IMR-90 (cell line): ENCODE results near the gene TGFBR2. TPM values are rescaled to one million over a fixed set of nuclear protein-coding genes. Genes with fewer than 3 reads are reported as not detected.
A peak's percentile ranks its signal among the peaks of the same experiment; 100 is the strongest.

Source experiments
- ATAC-seq: fragments of 200-7000 bp; cut with Tn5 transposase; 2 replicates; pipeline ENCODE4 v1.9.1; 2020; ENCODE audit warnings: low read depth, mild to moderate bottlenecking, moderate library complexity
- BruUV-seq: library from RNA; stranded (reverse); fragments of 400-500 nt; replicated peaks from 2 replicates; lab custom pipeline; 2021; lab: Mats Ljungman, UMichigan
- CTCF ChIA-PET: fragments of 300-600 bp; formaldehyde crosslinking; extraction: SDS; loops from one replicate; lab custom pipeline; 2021; ENCODE audit warnings: antibody characterized with exemption; lab: Yijun Ruan, JAX
- POLR2A ChIA-PET: fragments of 300-600 bp; sonication (Branson Sonifier 250); formaldehyde crosslinking; loops from one replicate; lab custom pipeline; 2022; ENCODE audit warnings: antibody characterized with exemption; ENCODE audit not compliant: unreplicated experiment; lab: Charles Lee
- DNase-seq: peaks from one replicate; pipeline ENCODE4 v3.0.0; 2013
- H2AFZ ChIP-seq: replicated peaks from 2 replicates; pipeline ENCODE3; 2013; ENCODE audit warnings: low read length, mild to moderate bottlenecking; ENCODE audit not compliant: poor library complexity
- H2AK5ac ChIP-seq: 2 replicates; pipeline ENCODE4 v1.6.1; 2013; ENCODE audit warnings: low read depth, low read length, inconsistent platforms
- H2AK9ac ChIP-seq: replicated peaks from 2 replicates; pipeline ENCODE3; 2013; ENCODE audit warnings: mild to moderate bottlenecking, low read depth, low read length, moderate library complexity; ENCODE audit not compliant: poor library complexity
- H2BK120ac ChIP-seq: 2 replicates; pipeline ENCODE4 v1.6.1; 2013; ENCODE audit warnings: low read depth, low read length, inconsistent platforms
- H2BK15ac ChIP-seq: 3 replicates; pipeline ENCODE4 v1.6.1; 2013; ENCODE audit warnings: low read depth, low read length, inconsistent platforms
- H2BK20ac ChIP-seq: 2 replicates; pipeline ENCODE4 v1.6.1; 2013; ENCODE audit warnings: low read depth, mild to moderate bottlenecking, inconsistent platforms, low read length, moderate library complexity
- H2BK5ac ChIP-seq: 2 replicates; pipeline ENCODE4 v1.6.1; 2013; ENCODE audit warnings: mild to moderate bottlenecking, low read depth, low read length, inconsistent platforms; ENCODE audit not compliant: poor library complexity, severe bottlenecking
- H3K14ac ChIP-seq: replicated peaks from 2 replicates; pipeline ENCODE4 v1.6.1; 2013; ENCODE audit warnings: low read depth, low read length, inconsistent platforms
- H3K18ac ChIP-seq: 2 replicates; pipeline ENCODE4 v1.6.1; 2013; ENCODE audit warnings: low read depth, low read length, control low read depth
- H3K23ac ChIP-seq: 2 replicates; pipeline ENCODE4 v1.6.1; 2013; ENCODE audit warnings: low read depth, low read length, inconsistent platforms
- H3K27ac ChIP-seq: 2 replicates; pipeline ENCODE4 v1.5.1; 2013; ENCODE audit warnings: mild to moderate bottlenecking, control low read depth, low read length; ENCODE audit not compliant: insufficient read depth
- H3K27me3 ChIP-seq: 2 replicates; pipeline ENCODE4 v1.6.1; 2013; ENCODE audit warnings: low read length; ENCODE audit not compliant: control insufficient read depth, insufficient read depth
- H3K36me3 ChIP-seq: 2 replicates; pipeline ENCODE4 v1.6.1; 2013; ENCODE audit warnings: low read length, mixed read lengths; ENCODE audit not compliant: control insufficient read depth, insufficient read depth
- H3K4ac ChIP-seq: 2 replicates; pipeline ENCODE4 v1.6.1; 2013; ENCODE audit warnings: low read depth, low read length, inconsistent platforms
- H3K4me1 ChIP-seq: 2 replicates; pipeline ENCODE4 v1.6.1; 2013; ENCODE audit warnings: low read length, mixed read lengths; ENCODE audit not compliant: control insufficient read depth, insufficient read depth
- H3K4me2 ChIP-seq: 2 replicates; pipeline ENCODE4 v1.6.1; 2013; ENCODE audit warnings: low read depth, mild to moderate bottlenecking, control low read depth, low read length, moderate library complexity
- H3K4me3 ChIP-seq: 2 replicates; pipeline ENCODE4 v1.5.1; 2013; ENCODE audit warnings: low read depth, mild to moderate bottlenecking, control low read depth, low read length, moderate library complexity; ENCODE audit not compliant: insufficient read depth
- H3K56ac ChIP-seq: 2 replicates; pipeline ENCODE4 v1.6.1; 2013; ENCODE audit warnings: low read length, inconsistent platforms; ENCODE audit not compliant: insufficient read depth; ENCODE audit errors: extremely low read depth
- H3K79me1 ChIP-seq, 2 experiments: 2 replicates each; pipeline ENCODE4 v1.6.1; 2013; ENCODE audit warnings: low read length in 2 of 2, inconsistent platforms in 1 of 2, low read depth in 1 of 2
- H3K9ac ChIP-seq: 2 replicates; pipeline ENCODE4 v1.6.1; 2013; ENCODE audit warnings: low read depth, low read length, control low read depth
- H3K9me1 ChIP-seq: 2 replicates; pipeline ENCODE4 v1.6.1; 2013; ENCODE audit warnings: low read length, inconsistent platforms; ENCODE audit not compliant: insufficient read depth
- H3K9me3 ChIP-seq: 2 replicates; pipeline ENCODE4 v1.6.1; 2013; ENCODE audit warnings: low read length; ENCODE audit not compliant: control insufficient read depth, insufficient read depth
- H4K20me1 ChIP-seq: 2 replicates; pipeline ENCODE4 v1.6.1; 2013; ENCODE audit warnings: low read length, inconsistent platforms; ENCODE audit not compliant: insufficient read depth
- H4K5ac ChIP-seq: 2 replicates; pipeline ENCODE4 v1.6.1; 2013; ENCODE audit warnings: mild to moderate bottlenecking, low read depth, low read length, control low read depth
- H4K8ac ChIP-seq, 2 experiments: 2 replicates each; pipeline ENCODE4 v1.6.1; 2013; ENCODE audit warnings: low read depth in 2 of 2, low read length in 2 of 2, control low read depth in 1 of 2, inconsistent platforms in 1 of 2
- H4K91ac ChIP-seq: 2 replicates; pipeline ENCODE4 v1.6.1; 2013; ENCODE audit warnings: low read depth, low read length, inconsistent platforms; ENCODE audit not compliant: insufficient read depth
- MAZ ChIP-seq: IDR thresholded peaks from 2 replicates; pipeline ENCODE4 v1.6.1; 2012; ENCODE audit warnings: low read depth, mild to moderate bottlenecking, low read length, improper control_type of control experiment, moderate library complexity, borderline replicate concordance
- RAD21 ChIP-seq: IDR thresholded peaks from 2 replicates; pipeline ENCODE4 v1.6.1; 2012; ENCODE audit warnings: low read length, improper control_type of control experiment
- RFX5 ChIP-seq: IDR thresholded peaks from 2 replicates; pipeline ENCODE4 v1.8.0; 2012; ENCODE audit warnings: low read depth, mild to moderate bottlenecking, low read length, moderate library complexity
- WGBS, 2 experiments: methylation state at CpG; one replicate each; pipeline versions ENCODE4 v1.1.5 to v1.1.7; 2013; ENCODE audit warnings: missing lambda C conversion rate in 2 of 2; ENCODE audit not compliant: insufficient read length in 1 of 2; ENCODE audit errors: extremely low coverage in 2 of 2; 5-methylcytosine and 5-hydroxymethylcytosine counted together
- dilution Hi-C: fragments of 300-500 bp; cut with HindIII; formaldehyde crosslinking; loops from one replicate; pipeline ENCODE4 v1.14.3; 2018; ENCODE audit warnings: low sequenced_read_pairs; ENCODE audit not compliant: unreplicated experiment
- in situ Hi-C: fragments of 300-500 bp; cut with MboI; formaldehyde crosslinking; loops from 3 replicates; pipeline ENCODE4 v1.14.3; 2019; ENCODE audit warnings: low sequenced_read_pairs, inconsistent platforms, mixed read lengths
- intact Hi-C: fragments of 100-400 bp; cut with micrococcal nuclease; formaldehyde crosslinking; loops from 2 replicates; pipeline ENCODE4 v1.10.0; 2022
- polyA plus RNA-seq, 3 experiments: library from polyadenylated mRNA; depleted of rRNA; stranded (reverse); fragments of >200 nt; gene quantifications; 2 replicates each; pipeline ENCODE4 v1.2.3, GENCODE V29; 2012; ENCODE audit warnings: low replicate concordance in 1 of 3
- total RNA-seq: library from RNA; depleted of rRNA; stranded (reverse); fragments of >200 nt; gene quantifications from 2 replicates; pipeline ENCODE4 v1.2.3, GENCODE V29; 2012

Gene TGFBR2
- total and polyA plus RNA-seq, 2 of the 4 experiments (the other 2 are of a cell fraction), result 63.7 to 87.5 TPM

DNA sequence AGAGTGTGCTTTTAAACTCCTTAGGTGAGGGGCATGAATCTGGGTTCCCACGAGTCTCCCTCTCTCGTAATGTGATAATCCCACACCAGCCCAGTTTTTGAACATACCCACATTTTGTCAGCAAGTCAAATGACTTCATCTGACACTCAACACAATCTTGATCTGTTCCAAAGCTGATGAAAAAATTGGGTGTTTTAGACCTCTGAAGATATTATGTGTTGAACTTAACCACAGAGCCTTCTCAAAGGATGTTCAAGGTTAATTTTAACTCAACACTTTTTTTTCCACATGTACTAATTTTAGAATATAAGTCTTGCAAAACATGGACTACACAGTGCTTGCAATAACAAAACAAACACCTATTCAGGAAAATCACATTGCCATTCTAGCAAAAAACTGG lies 123.1 kb downstream of the TGFBR2 start:
- TF ChIP-seq RAD21, result no peak
- no peak for TF ChIP-seq MAZ
- TF ChIP-seq RFX5, result no peak
- no peak overlapping the region for H3K9ac ChIP-seq
- POLR2A ChIA-PET, result no interaction called here
- H4K20me1 ChIP-seq, result no peaks in the 10 kb centered on the region
- no peak overlapping the region for H2BK15ac ChIP-seq
- H3K4me3 ChIP-seq, result no peak overlapping the region
- no peak overlapping the region for H2BK5ac ChIP-seq
- peaks cover 1% of the 10 kb centered on the region; the same call in 1 of the 2 replicates for H3K4me1 ChIP-seq
- no peak overlapping the region for H4K5ac ChIP-seq
- H3K23ac ChIP-seq, result no peak overlapping the region
- dilution Hi-C loops, result no loop called here
- H2AFZ ChIP-seq, result no peak overlapping the region
- H3K9me1 ChIP-seq, result no peaks in the 10 kb centered on the region
- in situ Hi-C loops, result no loop called here
- no peak overlapping the region for H3K4me2 ChIP-seq
- H3K79me1 ChIP-seq, result no peaks in the 10 kb centered on the region
- CTCF ChIA-PET, result no interaction called here
- intact Hi-C loops, result no loop called here
- H3K14ac ChIP-seq, result 0 out of 2 replicates have a peak overlapping the region, but pooled peaks have one; percentile 8
- H3K4ac ChIP-seq, result no peak overlapping the region
- peak overlapping the region; percentile 53; the same call in 1 of the 2 replicates for H2AK5ac ChIP-seq
- ATAC-seq (no peak), DNase-seq (no peak)
- no peaks in the 10 kb centered on the region for H3K27me3 ChIP-seq
- no peak overlapping the region for H3K27ac ChIP-seq
- H3K56ac ChIP-seq, result no peak overlapping the region
- H4K8ac ChIP-seq, result no peak overlapping the region
- no CpG with 5 or more reads among the region's 2 CpGs for WGBS, 2 experiments
- H4K91ac ChIP-seq, result no peak overlapping the region
- H3K36me3 ChIP-seq, result no peaks in the 10 kb centered on the region
- no TSS peak for BruUV-seq
- H3K18ac ChIP-seq, result no peak overlapping the region
- H2BK120ac ChIP-seq, result no peak overlapping the region
- H2BK20ac ChIP-seq, result no peak overlapping the region
- H3K9me3 ChIP-seq, result no peaks in the 10 kb centered on the region
- H2AK9ac ChIP-seq, result no peak overlapping the region
